K562 (cell line): ENCODE results near the gene ANKRD10. TPM values are rescaled to one million over a fixed set of nuclear protein-coding genes. Genes with fewer than 3 reads are reported as not detected.

Experiments used
- CBX3 ChIP-seq, 2 experiments: IDR thresholded peaks; 1 replicate in 1 of 2; 2 replicates in 1 of 2; pipeline ENCODE4 v1.6.1; 2012; ENCODE audit warnings: inconsistent platforms in 2 of 2, low read length in 2 of 2, borderline replicate concordance in 1 of 2, control low read depth in 1 of 2
- ETV1 ChIP-seq: fragments of 450-650 bp; conservative IDR thresholded peaks from 2 replicates; pipeline ENCODE4 v1.6.1; 2016; ENCODE audit warnings: missing genetic modification characterization, control low read depth, low read depth, missing compliant biosample characterization
- HOXB6 ChIP-seq: fragments of 250-450 bp; sonication (Bioruptor Pico); IDR thresholded peaks from 2 replicates; pipeline ENCODE4 v1.5.1; 2022; ENCODE audit warnings: mild to moderate bottlenecking, borderline replicate concordance
- KAT7 ChIP-seq: sonication (generic); formaldehyde crosslinking; IDR thresholded peaks from 2 replicates; pipeline ENCODE4 v1.8.0; 2022; ENCODE audit warnings: missing genetic modification reagents, mild to moderate bottlenecking, borderline replicate concordance
- L3MBTL2 ChIP-seq: fragments of 450-650 bp; IDR thresholded peaks from 2 replicates; pipeline ENCODE4 v1.6.1; 2016; ENCODE audit warnings: mild to moderate bottlenecking, moderate library complexity
- NFE2 ChIP-seq: IDR thresholded peaks from 2 replicates; pipeline ENCODE4 v1.6.1; 2014; ENCODE audit warnings: antibody characterized with exemption, low read depth
- RNF2 ChIP-seq: sonication (generic); IDR thresholded peaks from 2 replicates; pipeline ENCODE4 v1.6.1; 2016
- THRAP3 ChIP-seq: fragments of 450-650 bp; IDR thresholded peaks from 2 replicates; pipeline ENCODE4 v1.6.1; 2016; ENCODE audit warnings: mild to moderate bottlenecking, inconsistent platforms, borderline replicate concordance
- ZC3H4 ChIP-seq: sonication (generic); formaldehyde crosslinking; IDR thresholded peaks from 2 replicates; pipeline ENCODE4 v1.9.0; 2021; ENCODE audit warnings: missing genetic modification reagents, borderline replicate concordance
- ZNF384 ChIP-seq: IDR thresholded peaks from 2 replicates; pipeline ENCODE4 v1.6.1; 2012; ENCODE audit warnings: low read depth, low read length, improper control_type of control experiment
- ZNF583 ChIP-seq: fragments of 250-450 bp; sonication (Bioruptor Pico); IDR thresholded peaks from 2 replicates; pipeline ENCODE4 v1.4.0; 2020
- ZNF695 ChIP-seq: fragments of 450-650 bp; formaldehyde crosslinking; IDR thresholded peaks from 2 replicates; pipeline ENCODE4 v1.4.0; 2020; ENCODE audit warnings: mild to moderate bottlenecking, moderate library complexity
- polyA plus RNA-seq, 8 experiments: library from polyadenylated mRNA; depleted of rRNA in 4 of 8; stranded (reverse) in 5 of 8; unstranded in 3 of 8; fragments of >200 nt; fragmentation: Nextera tagmentation in 2 of 8; fragmentation: Illumina TruSeq in 1 of 8; extraction: Ambion mirVana in 2 of 8; extraction: Trizol in 1 of 8; gene quantifications; 2 replicates each; pipeline versions ENCODE4 v1.2.1 to v1.2.3, GENCODE V29; 2011 to 2014; ENCODE audit warnings: inconsistent platforms in 1 of 8, missing spikeins in 1 of 8
- total RNA-seq, 7 experiments: library from RNA; depleted of rRNA in 6 of 7; stranded (reverse); fragments of >200 nt in 6 of 7; fragmentation: Illumina TruSeq in 2 of 7; extraction: Trizol in 2 of 7; gene quantifications; 2 replicates each; pipeline versions ENCODE4 v1.2.1 to v1.2.3, GENCODE V29; 2011 to 2021; ENCODE audit warnings: low replicate concordance in 1 of 7
- TF ChIP-seq, protein P1 (sequence below): fragments of 450-650 bp; formaldehyde crosslinking; IDR thresholded peaks from 2 replicates; pipeline ENCODE4 v1.4.0; 2022; ENCODE audit warnings: missing genetic modification characterization
- TF ChIP-seq, protein P2 (sequence below): fragments of 250-450 bp; sonication (Bioruptor Pico); IDR thresholded peaks from 2 replicates; pipeline ENCODE4 v1.8.0; 2022; ENCODE audit warnings: inconsistent platforms, mild to moderate bottlenecking, moderate library complexity, borderline replicate concordance
- TF ChIP-seq, protein P3 (sequence below): sonication (generic); formaldehyde crosslinking; IDR thresholded peaks from 2 replicates; pipeline ENCODE4 v1.4.0; 2020; ENCODE audit warnings: mild to moderate bottlenecking, missing genetic modification reagents
- TF ChIP-seq, protein P4 (sequence below): fragments of 450-650 bp; IDR thresholded peaks from 2 replicates; pipeline ENCODE4 v1.6.1; 2014; ENCODE audit warnings: low read depth, mild to moderate bottlenecking, moderate library complexity, borderline replicate concordance
- TF ChIP-seq, protein P5 (sequence below): sonication (generic); formaldehyde crosslinking; IDR thresholded peaks from 2 replicates; pipeline ENCODE4 v1.8.0; 2022; ENCODE audit warnings: mild to moderate bottlenecking, missing genetic modification reagents

ANKRD10 gene
- total and polyA plus RNA-seq, 9 of the 15 experiments (the other 6 are each of a cell fraction or from before 2014, with no cell fraction given) = 21.7 to 183 (median 45.0) TPM

DNA sequence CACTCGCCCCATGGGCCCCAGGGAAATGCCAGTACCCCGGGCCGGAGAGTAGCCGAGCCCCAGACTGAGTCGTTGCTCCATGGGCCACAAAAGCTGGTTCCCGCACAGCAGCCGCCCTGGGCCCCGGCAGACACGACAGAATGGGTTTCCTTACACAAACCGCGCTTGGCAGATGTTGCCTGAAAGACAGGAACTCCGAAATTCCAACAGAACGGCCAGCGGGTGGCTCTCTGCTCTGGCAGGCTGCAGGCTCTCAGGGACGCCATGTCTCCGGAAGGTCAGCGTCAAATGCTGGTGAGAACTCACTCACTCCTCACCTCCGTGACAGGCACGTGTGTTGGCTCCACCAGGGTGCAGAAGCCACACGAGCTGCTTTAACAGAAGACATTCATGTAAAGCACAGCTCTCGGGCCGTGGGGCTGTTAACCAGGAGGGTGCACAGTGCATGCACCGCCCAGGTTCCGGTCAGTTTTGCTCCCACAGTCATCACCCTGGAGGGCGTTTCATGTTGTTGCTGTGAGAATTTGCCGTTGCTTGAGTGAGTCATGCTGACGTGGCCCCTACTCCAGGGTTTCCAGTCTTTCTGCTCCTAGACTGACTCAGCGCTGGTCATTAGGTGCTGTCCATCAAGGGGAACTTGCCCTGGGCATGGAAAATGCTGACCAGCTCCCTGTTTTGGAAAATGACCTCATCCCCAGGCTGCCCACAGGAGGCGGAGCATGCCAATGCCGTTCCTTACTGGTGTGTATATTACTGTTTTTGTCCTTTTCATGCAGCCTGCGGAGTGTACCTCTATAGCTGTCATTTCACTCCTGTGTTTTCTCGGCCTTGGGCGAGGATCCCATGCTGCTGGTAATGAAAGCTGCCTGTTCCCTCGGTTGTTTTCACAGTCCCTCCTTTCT lies 44.8 kb downstream of the ANKRD10 start (continued):
- TF ChIP-seq ZC3H4 (CRISPR knock-in tag) = no peak
- TF ChIP-seq HOXB6 = no peak
- no peak for TF ChIP-seq ZNF583
- TF ChIP-seq, protein P1, sequence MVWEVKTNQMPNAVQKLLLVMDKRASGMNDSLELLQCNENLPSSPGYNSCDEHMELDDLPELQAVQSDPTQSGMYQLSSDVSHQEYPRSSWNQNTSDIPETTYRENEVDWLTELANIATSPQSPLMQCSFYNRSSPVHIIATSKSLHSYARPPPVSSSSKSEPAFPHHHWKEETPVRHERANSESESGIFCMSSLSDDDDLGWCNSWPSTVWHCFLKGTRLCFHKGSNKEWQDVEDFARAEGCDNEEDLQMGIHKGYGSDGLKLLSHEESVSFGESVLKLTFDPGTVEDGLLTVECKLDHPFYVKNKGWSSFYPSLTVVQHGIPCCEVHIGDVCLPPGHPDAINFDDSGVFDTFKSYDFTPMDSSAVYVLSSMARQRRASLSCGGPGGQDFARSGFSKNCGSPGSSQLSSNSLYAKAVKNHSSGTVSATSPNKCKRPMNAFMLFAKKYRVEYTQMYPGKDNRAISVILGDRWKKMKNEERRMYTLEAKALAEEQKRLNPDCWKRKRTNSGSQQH (CRISPR knock-in tag) = no peak
- peak in 1 of 2 experiments; percentile 83; a peak in 2 of 3 replicates for TF ChIP-seq CBX3 (IDR thresholded peaks at IDR 0.05; ENCODE audit: borderline replicate concordance in 1 of 2, low read length in 2 of 2)
- TF ChIP-seq, protein P2, sequence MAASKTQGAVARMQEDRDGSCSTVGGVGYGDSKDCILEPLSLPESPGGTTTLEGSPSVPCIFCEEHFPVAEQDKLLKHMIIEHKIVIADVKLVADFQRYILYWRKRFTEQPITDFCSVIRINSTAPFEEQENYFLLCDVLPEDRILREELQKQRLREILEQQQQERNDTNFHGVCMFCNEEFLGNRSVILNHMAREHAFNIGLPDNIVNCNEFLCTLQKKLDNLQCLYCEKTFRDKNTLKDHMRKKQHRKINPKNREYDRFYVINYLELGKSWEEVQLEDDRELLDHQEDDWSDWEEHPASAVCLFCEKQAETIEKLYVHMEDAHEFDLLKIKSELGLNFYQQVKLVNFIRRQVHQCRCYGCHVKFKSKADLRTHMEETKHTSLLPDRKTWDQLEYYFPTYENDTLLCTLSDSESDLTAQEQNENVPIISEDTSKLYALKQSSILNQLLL = no peak
- peak; percentile 98 for TF ChIP-seq L3MBTL2
- peak; percentile 84 for TF ChIP-seq NFE2
- TF ChIP-seq, protein P3, sequence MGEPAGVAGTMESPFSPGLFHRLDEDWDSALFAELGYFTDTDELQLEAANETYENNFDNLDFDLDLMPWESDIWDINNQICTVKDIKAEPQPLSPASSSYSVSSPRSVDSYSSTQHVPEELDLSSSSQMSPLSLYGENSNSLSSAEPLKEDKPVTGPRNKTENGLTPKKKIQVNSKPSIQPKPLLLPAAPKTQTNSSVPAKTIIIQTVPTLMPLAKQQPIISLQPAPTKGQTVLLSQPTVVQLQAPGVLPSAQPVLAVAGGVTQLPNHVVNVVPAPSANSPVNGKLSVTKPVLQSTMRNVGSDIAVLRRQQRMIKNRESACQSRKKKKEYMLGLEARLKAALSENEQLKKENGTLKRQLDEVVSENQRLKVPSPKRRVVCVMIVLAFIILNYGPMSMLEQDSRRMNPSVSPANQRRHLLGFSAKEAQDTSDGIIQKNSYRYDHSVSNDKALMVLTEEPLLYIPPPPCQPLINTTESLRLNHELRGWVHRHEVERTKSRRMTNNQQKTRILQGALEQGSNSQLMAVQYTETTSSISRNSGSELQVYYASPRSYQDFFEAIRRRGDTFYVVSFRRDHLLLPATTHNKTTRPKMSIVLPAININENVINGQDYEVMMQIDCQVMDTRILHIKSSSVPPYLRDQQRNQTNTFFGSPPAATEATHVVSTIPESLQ (CRISPR knock-in tag) = peak; percentile 89; the same call in 1 of the 2 replicates
- TF ChIP-seq ZNF384 = no peak
- TF ChIP-seq, protein P4, sequence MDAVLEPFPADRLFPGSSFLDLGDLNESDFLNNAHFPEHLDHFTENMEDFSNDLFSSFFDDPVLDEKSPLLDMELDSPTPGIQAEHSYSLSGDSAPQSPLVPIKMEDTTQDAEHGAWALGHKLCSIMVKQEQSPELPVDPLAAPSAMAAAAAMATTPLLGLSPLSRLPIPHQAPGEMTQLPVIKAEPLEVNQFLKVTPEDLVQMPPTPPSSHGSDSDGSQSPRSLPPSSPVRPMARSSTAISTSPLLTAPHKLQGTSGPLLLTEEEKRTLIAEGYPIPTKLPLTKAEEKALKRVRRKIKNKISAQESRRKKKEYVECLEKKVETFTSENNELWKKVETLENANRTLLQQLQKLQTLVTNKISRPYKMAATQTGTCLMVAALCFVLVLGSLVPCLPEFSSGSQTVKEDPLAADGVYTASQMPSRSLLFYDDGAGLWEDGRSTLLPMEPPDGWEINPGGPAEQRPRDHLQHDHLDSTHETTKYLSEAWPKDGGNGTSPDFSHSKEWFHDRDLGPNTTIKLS = peak; percentile 98
- TF ChIP-seq, protein P5, sequence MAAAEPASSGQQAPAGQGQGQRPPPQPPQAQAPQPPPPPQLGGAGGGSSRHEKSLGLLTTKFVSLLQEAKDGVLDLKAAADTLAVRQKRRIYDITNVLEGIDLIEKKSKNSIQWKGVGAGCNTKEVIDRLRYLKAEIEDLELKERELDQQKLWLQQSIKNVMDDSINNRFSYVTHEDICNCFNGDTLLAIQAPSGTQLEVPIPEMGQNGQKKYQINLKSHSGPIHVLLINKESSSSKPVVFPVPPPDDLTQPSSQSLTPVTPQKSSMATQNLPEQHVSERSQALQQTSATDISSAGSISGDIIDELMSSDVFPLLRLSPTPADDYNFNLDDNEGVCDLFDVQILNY (CRISPR knock-in tag) = no peak; the same call in 1 of the 2 replicates
- TF ChIP-seq KAT7 (CRISPR knock-in tag) = no peak
- TF ChIP-seq ZNF695 = no peak
- peak; percentile 74 for TF ChIP-seq RNF2
- TF ChIP-seq ETV1 (tag) = peak; percentile 88
- no peak for TF ChIP-seq THRAP3
